ENCODE measurements around the gene RNF8. TPM values are rescaled to one million over a fixed set of nuclear protein-coding genes. Genes with fewer than 3 reads are reported as not detected.

Gene RNF8
- total RNA-seq, 2 experiments from 2014 or later, result 24.3 to 25.6 TPM

DNA sequence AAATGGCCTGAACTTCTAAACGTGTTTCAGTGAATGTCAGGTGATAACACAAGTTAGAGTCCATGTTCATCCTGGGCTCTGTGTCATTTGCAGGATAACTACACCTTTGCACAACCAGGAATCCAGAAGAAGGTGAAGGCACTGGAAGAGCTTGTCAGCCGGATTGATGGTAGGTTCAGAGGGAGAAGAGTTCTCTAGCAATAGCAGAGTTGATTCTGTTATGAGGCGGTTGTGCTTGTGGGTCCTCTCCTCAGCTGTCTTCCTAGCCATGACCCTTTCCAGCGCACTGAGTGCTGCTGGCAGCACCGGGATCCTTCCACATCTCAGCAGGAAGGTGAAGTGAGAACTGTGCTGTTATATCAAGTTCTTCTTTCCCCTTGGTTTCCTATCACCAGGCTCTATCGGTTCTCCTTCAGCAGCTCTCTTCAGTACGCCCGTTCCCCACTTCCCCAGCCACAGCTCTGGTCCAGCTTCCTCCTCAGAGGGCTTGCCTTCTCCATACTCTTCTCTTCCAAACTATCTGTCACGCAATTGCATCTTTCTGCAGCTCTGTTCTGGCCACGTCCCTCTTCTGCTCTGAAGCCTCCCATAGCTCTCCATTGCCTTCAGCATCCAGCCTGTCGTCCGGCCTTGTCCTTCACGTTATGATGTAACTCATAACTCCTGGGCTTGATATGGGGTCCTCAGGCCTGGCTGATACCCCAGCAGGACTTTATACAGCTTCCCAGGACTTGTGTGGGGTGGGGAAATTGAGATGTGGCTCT lies 39.9 kb upstream of the RNF8 start:
- POLR2A ChIA-PET, result interaction anchor here (0.7 kb wide), 1 partner anchor 513 kb away, joined by 3 read pairs; no protein-coding TSS in a partner anchor
- Mint-ChIP-seq H3K27me3 (no peaks in the 10 kb centered on the region), H3K27ac (no peak overlapping the region), H3K36me3 (peaks cover 10% of the 10 kb centered on the region), H3K4me3 (no peak overlapping the region), H3K9me3 (no peaks in the 10 kb centered on the region), H3K4me1 (ENCODE audit: low read depth) (peaks cover 3% of the 10 kb centered on the region)
- CTCF ChIA-PET, result interaction anchor here (0.6 to 7.1 kb wide), 23 partner anchors 10 to 1134 kb away, joined by 3 to 59 read pairs (median 5); partner anchors contain the start of gene TBC1D22B
- no peak for DNase-seq
- intact Hi-C loops (cut with micrococcal nuclease), result loop anchor here (2.0 kb wide), 1 partner anchor 295 kb away; no protein-coding TSS in a partner anchor

DNA sequence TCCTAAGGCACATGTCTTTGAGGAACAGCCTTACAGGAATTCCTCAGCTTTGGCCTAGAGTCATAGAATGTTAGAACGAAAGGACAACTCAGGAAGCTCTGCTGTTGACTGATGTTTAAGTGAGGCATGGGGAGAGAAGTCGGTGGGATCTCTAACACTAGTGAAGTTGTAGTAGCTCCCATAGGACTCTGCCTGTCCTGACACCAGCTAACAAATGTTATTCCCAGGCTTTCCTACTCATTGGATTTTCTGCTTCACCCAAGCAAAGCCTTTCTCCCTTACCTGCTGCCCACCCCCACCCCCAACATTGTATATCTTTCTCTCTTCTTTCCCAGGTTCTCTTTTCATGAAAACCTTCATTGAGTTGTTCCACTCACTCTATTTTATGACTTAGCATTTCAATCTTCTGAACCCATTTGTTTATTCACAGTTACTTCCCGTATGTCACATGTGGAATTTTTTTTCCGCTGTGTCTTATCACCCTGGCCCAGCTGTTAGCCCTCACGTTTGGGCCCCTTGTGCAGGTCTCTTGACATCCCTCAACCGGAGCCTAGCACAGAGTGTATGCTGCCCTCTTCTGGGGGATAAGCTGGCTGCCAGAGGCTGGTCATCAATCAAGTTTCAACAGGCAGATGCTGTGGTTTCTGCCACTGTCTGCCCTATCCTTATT lies 39.2 kb upstream of the RNF8 start:
- Mint-ChIP-seq H3K4me3 (no peak overlapping the region), H3K36me3 (peaks cover 8% of the 10 kb centered on the region), H3K4me1 (ENCODE audit: low read depth) (peaks cover 3% of the 10 kb centered on the region), H3K27me3 (no peaks in the 10 kb centered on the region), H3K9me3 (no peaks in the 10 kb centered on the region), H3K27ac (no peak overlapping the region)
- CTCF ChIA-PET, result interaction anchor here (0.8 to 7.1 kb wide), 22 partner anchors 8 to 484 kb away, joined by 3 to 59 read pairs (median 5); partner anchors contain the start of gene TBC1D22B
- intact Hi-C loops (cut with micrococcal nuclease), result loop anchor here (2.0 kb wide), 1 partner anchor 296 kb away; no protein-coding TSS in a partner anchor
- peak; percentile 66 for DNase-seq
- POLR2A ChIA-PET, result interaction anchor here (0.7 kb wide), 1 partner anchor 514 kb away, joined by 3 read pairs; no protein-coding TSS in a partner anchor

DNA sequence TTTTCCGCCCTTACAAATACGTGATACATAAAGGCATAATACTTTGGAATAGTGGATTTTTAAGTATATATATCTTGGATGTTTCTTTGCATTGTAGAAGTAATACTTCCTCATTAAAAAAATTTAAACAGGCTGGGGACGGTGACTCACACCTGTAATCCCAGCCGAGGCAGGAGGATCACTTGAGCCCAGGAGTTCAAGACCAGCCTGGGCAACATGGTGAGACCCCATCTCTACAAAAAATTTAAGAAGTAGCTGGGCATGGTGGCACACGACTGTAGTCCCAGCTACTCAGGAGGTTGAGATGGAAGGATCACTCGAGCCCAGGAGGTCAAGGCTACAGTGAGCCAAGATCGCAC lies 38.6 kb upstream of the RNF8 start:
- H3K4me1 Mint-ChIP-seq (ENCODE audit: low read depth), result peaks cover 3% of the 10 kb centered on the region
- intact Hi-C loops (cut with micrococcal nuclease), result loop anchor here (2.0 kb wide), 1 partner anchor 296 kb away; no protein-coding TSS in a partner anchor
- no peaks in the 10 kb centered on the region for H3K9me3 Mint-ChIP-seq
- ChIA-PET POLR2A (no interaction called here), CTCF (interaction anchor here (0.8 to 7.1 kb wide), 18 partner anchors 8 to 485 kb away, joined by 3 to 59 read pairs (median 5); partner anchors contain the start of gene TBC1D22B)
- DNase-seq, result no peak
- H3K27me3 Mint-ChIP-seq, result no peaks in the 10 kb centered on the region
- H3K36me3 Mint-ChIP-seq, result peaks cover 11% of the 10 kb centered on the region
- no peak overlapping the region for H3K27ac Mint-ChIP-seq
- no peak overlapping the region for H3K4me3 Mint-ChIP-seq

DNA sequence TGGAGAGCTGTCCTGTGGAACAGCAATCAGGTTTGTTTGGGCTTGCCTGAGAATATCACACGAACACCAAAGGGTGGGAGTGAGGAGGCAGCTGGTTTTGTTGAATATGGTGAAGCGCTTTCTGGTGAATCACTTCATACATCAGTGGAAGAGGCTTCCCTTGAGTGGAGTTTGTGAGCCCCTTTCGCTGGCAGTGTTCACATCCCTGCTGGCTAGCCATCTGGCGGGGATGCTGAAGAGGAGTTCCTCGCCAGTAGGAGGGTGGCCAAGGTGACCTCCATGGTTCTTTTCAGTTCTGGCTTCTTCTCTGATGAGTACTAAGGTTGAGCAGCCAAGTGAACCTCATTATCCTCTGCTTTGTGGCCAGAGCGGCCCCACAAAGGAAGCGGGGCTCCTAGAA lies 37.7 kb upstream of the RNF8 start:
- Mint-ChIP-seq H3K4me3 (no peak overlapping the region), H3K27ac (no peak overlapping the region), H3K4me1 (ENCODE audit: low read depth) (peaks cover 3% of the 10 kb centered on the region), H3K36me3 (peaks cover 11% of the 10 kb centered on the region), H3K9me3 (no peaks in the 10 kb centered on the region), H3K27me3 (no peaks in the 10 kb centered on the region)
- POLR2A ChIA-PET, result no interaction called here
- DNase-seq, result no peak
- CTCF ChIA-PET, result interaction anchor here (1.6 to 7.1 kb wide), 5 partner anchors 9 to 296 kb away, joined by 5 to 59 read pairs (median 10); no protein-coding TSS in a partner anchor
- intact Hi-C loops (cut with micrococcal nuclease), result no loop called here

DNA sequence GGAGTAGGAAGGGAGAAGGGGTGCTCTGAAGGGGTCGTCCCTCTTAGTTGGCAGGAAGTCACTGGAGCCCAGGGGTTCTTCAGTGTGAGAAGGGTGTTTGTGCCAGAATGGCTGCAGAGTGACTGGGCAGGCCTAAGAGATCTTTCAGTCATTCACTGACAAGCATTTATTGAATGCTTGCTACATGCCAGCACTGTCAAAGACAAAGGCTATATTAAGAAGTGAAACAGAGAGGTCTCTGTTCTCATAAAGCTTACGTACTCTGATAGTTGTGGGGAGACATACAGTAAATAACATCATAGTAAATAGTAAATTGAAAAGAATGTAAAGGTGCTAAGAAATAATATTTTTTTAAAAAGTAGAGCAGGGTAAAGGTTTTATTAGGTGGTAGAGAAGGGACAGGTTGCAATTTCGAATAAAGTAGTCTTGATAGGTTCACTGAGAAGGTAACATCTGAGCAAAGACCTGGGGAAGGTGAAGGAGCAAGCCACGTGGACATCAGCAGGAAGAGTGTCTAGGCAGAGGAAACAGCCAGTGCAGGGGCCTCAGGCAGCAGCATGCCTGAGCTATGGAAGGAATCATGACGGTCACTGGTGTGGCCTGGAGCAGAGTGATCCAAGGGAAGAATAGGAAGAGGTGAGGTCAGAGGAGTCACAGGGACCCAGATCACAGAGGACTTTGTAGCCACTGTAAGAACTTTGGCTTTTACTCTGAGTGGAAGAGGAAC lies 36.3 kb upstream of the RNF8 start:
- intact Hi-C loops (cut with micrococcal nuclease), result no loop called here
- Mint-ChIP-seq H3K4me1 (ENCODE audit: low read depth) (peaks cover 3% of the 10 kb centered on the region), H3K27me3 (no peaks in the 10 kb centered on the region), H3K36me3 (peaks cover 18% of the 10 kb centered on the region), H3K4me3 (no peak overlapping the region), H3K9me3 (no peaks in the 10 kb centered on the region), H3K27ac (no peak overlapping the region)
- no peak for DNase-seq
- ChIA-PET CTCF (interaction anchor here (1.6 to 7.1 kb wide), 2 partner anchors 8 to 298 kb away, joined by 7 to 59 read pairs; no protein-coding TSS in a partner anchor), POLR2A (no interaction called here)

DNA sequence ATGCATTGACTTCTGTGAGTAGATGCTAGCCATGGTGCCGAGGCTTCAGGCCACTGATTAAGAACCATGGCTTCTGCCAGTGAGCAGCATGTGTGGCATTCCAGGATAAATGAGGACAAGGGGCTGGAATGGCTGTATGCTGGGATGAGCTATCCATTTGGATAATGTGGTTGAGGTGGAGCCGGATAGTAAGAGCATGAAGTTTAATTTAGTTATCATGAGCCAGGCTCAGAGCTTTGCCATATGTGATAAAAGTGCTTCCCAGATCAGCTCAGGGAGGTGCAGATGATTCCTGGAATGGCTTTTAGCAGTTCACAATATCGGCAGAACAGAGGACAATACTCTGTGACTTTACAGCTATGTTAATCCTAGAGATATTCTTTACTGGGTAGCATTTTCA lies 34.6 kb upstream of the RNF8 start:
- CTCF ChIA-PET, result interaction anchor here (0.9 kb wide), 1 partner anchor 15 kb away, joined by 3 read pairs; no protein-coding TSS in a partner anchor
- H3K4me3 Mint-ChIP-seq, result no peak overlapping the region
- intact Hi-C loops (cut with micrococcal nuclease), result no loop called here

DNA sequence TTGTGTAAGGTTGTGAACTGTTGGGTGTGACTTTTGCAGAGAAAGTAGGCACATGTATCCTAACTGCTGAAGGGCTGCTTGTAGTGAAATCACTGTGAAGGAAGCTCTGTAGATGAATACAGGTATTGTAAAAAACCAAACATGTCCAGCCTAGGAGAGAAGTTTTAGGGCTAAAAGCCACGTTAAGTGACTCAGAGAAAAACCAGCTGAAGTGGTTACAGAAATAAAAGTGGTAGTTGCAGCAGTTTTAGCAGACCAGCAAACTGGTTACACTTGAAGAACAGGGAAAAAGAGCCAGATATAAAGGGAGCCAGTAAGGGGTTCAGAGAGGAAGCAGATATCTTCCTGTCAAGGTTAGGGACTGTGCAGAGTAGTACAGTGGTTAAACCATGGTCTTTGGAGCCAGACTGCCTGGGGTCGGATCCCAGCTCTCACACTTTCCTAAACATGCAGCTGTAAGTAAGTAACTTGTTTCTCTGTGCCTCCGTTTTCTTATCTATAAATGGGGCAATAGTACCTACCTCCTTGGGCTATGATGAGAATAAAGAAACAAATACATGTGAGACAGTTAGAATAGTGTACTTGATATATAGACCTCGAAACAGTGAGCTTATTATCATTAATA lies 33.8 kb upstream of the RNF8 start:
- Mint-ChIP-seq H3K9me3 (no peaks in the 10 kb centered on the region), H3K4me1 (ENCODE audit: low read depth) (peaks cover 14% of the 10 kb centered on the region), H3K36me3 (peaks cover 12% of the 10 kb centered on the region), H3K27me3 (no peaks in the 10 kb centered on the region), H3K4me3 (no peak overlapping the region), H3K27ac (no peak overlapping the region)
- ChIA-PET POLR2A (no interaction called here), CTCF (interaction anchor here (0.9 kb wide), 2 partner anchors 16 to 246 kb away, joined by 3 read pairs; no protein-coding TSS in a partner anchor)
- no peak for DNase-seq
- intact Hi-C loops (cut with micrococcal nuclease), result no loop called here

More for the DNA sequence above, 34.6 kb upstream of the RNF8 start:
- Mint-ChIP-seq H3K4me1 (ENCODE audit: low read depth) (peaks cover 11% of the 10 kb centered on the region), H3K9me3 (no peaks in the 10 kb centered on the region), H3K27me3 (no peaks in the 10 kb centered on the region), H3K36me3 (peaks cover 14% of the 10 kb centered on the region), H3K27ac (no peak overlapping the region)
- DNase-seq, result no peak
- POLR2A ChIA-PET, result no interaction called here

DNA sequence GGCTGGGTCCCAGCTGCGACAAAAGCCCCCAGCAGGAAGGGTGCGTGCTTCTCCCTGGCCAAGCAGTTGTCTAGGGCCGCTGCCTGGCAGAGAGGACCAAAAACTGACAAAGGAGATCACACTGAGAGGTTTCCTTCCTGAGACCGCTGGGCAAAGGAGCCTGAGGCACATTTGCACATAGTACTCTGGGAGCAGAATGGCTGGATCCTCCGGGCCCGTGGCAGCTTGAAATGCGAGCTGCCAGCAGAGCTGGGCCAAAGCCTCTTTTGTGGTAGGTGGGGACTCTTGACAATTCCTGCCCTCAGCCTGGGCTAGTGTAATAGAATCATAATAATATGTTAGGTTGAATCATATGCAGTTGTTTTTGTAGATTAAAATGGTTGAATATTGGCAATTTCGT lies 33.1 kb upstream of the RNF8 start:
- Mint-ChIP-seq H3K4me1 (ENCODE audit: low read depth) (peaks cover 19% of the 10 kb centered on the region), H3K36me3 (peaks cover 12% of the 10 kb centered on the region), H3K27me3 (no peaks in the 10 kb centered on the region), H3K4me3 (no peak overlapping the region), H3K9me3 (no peaks in the 10 kb centered on the region), H3K27ac (no peak overlapping the region)
- intact Hi-C loops (cut with micrococcal nuclease), result no loop called here
- no peak for DNase-seq
- ChIA-PET POLR2A (no interaction called here), CTCF (interaction anchor here (0.9 kb wide), 1 partner anchor 245 kb away, joined by 3 read pairs; no protein-coding TSS in a partner anchor)

DNA sequence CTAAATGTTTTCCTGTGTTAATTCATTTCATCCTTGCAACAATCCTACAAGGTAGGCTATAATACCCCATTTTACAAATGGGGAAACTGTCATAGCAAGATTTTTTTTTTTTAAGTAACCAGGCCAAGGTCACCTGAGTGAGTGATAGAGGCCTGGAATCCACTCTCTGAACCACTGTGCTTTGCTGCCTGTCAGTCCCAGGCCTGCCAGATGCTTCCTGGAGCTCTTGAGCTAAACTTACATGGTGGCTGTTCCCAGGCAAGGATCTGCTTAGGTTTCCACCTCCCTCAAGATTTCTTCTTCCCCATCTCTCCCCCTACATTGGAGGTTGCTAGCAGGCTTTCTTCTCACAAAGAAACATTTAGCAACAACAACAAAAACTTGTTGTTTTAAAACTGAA lies 32.7 kb upstream of the RNF8 start:
- DNase-seq, result no peak
- POLR2A ChIA-PET, result no interaction called here
- Mint-ChIP-seq H3K4me1 (ENCODE audit: low read depth) (peaks cover 22% of the 10 kb centered on the region), H3K4me3 (no peak overlapping the region), H3K27ac (no peak overlapping the region), H3K27me3 (no peaks in the 10 kb centered on the region), H3K36me3 (peaks cover 13% of the 10 kb centered on the region), H3K9me3 (no peaks in the 10 kb centered on the region)
- CTCF ChIA-PET, result no interaction called here
- intact Hi-C loops (cut with micrococcal nuclease), result no loop called here

DNA sequence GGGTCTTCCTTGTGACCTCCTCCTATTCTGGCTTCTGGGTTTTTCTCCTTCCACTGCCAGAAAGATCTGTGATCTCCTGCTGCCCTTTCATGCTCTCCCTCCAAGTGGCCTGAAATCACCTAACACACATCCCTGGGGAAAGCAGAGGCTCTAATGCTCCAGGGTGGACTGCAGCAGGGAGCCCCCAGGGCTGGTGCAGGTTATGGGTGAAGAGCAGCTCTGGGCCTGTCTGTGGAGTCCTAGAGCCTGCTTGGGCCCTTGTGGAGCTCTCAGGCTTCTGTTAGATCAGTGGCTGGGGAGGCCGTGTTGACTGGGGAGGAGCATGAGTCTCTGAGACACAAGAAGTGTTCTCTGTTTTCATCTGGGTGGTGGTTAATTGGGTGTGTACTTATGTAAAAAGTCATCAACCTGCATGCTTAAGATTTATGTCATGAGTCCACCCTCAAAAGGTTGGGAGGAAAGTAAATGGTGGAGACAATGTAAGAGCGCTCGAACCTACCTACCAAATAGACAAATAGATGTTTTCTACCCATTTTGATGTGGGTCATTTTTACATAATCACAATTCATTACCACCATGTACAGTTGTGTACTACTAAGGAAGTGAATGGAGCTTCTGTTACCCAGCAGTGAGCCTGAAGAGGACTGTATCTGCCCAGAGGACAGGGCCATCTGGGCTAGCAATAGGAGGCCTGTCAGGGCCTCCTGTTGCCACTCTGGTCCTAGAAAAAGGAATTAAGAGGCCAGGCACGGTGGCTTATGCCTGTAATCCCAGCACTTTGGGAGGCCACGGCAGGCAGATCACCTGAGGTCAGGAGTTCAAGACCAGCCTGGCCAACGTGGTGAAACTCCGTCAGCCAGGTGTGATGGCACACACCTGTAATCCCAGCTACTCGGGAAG lies 32.0 kb upstream of the RNF8 start:
- intact Hi-C loops (cut with micrococcal nuclease), result no loop called here
- H3K27ac Mint-ChIP-seq, result no peak overlapping the region
- H3K4me1 Mint-ChIP-seq (ENCODE audit: low read depth), result peaks cover 22% of the 10 kb centered on the region
- no peak for DNase-seq
- H3K27me3 Mint-ChIP-seq, result no peaks in the 10 kb centered on the region
- ChIA-PET POLR2A (no interaction called here), CTCF (no interaction called here)
- H3K4me3 Mint-ChIP-seq, result no peak overlapping the region
- peaks cover 11% of the 10 kb centered on the region for H3K36me3 Mint-ChIP-seq
- H3K9me3 Mint-ChIP-seq, result no peaks in the 10 kb centered on the region

DNA sequence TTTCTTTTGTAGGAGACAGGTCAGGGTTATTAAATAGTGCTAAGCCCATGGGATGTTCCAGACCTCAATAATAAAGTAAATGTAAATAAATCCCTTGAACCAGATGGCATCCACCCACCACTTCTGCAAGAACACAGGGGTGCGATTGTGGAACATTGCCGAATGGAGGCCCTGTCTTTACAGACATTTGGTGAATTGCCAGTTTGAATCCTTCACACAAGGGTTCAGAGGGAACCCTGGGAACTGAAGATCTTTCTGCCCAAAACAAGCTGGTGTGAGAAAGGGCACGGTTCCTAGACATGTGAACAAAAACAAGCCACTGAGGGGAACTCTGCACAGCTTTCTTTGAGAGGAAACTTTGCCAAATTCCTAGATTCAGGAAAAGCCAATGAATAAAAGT lies 30.2 kb upstream of the RNF8 start:
- H3K4me3 Mint-ChIP-seq, result no peak overlapping the region
- ChIA-PET CTCF (interaction anchor here (0.7 to 2.7 kb wide), 5 partner anchors 10 to 368 kb away, joined by 3 to 31 read pairs (median 4); no protein-coding TSS in a partner anchor), POLR2A (no interaction called here)
- no peaks in the 10 kb centered on the region for H3K27me3 Mint-ChIP-seq
- H3K36me3 Mint-ChIP-seq, result peaks cover 11% of the 10 kb centered on the region
- H3K9me3 Mint-ChIP-seq, result no peaks in the 10 kb centered on the region
- no peak overlapping the region for H3K27ac Mint-ChIP-seq
- H3K4me1 Mint-ChIP-seq (ENCODE audit: low read depth), result peaks cover 22% of the 10 kb centered on the region
- DNase-seq, result no peak
- intact Hi-C loops (cut with micrococcal nuclease), result no loop called here

Data from activated CD4-positive, alpha-beta memory T cell treated with anti-CD3 and anti-CD28 coated beads for 36 hours (primary cell).